ENCODE measurements around the gene LCN1. TPM values are rescaled to one million over a fixed set of nuclear protein-coding genes. Genes with fewer than 3 reads are reported as not detected.
A peak's percentile ranks its signal among the peaks of the same experiment; 100 is the strongest.

Gene LCN1
- total and polyA plus RNA-seq, 2 of the 8 experiments (the other 6 are each of a cell fraction or from before 2014, with no cell fraction given), result not detected

- TF ChIP-seq JUN (IDR thresholded peaks at IDR 0.05; ENCODE audit: low read depth, low read length) (no peak), ATF3 (IDR thresholded peaks at IDR 0.05; ENCODE audit: insufficient read depth, low read depth, low read length) (peak; percentile 82), MAFK (IDR thresholded peaks at IDR 0.05; ENCODE audit: low read depth, low read length) (no peak), EZH2 (IDR thresholded peaks at IDR 0.05; ENCODE audit: low read depth, low read length, severe bottlenecking) (no peak), RBBP5 (IDR thresholded peaks at IDR 0.05; ENCODE audit: borderline replicate concordance, low read depth, low read length) (no peak), HDAC6 (IDR thresholded peaks at IDR 0.05; ENCODE audit: low read depth, low read length) (no peak), SUZ12 (IDR thresholded peaks at IDR 0.05; ENCODE audit: low read length) (no peak), SIX5 (IDR thresholded peaks at IDR 0.05; ENCODE audit: low read depth, low read length) (no peak), SIN3A (conservative IDR thresholded peaks at IDR 0.05 in 1 of 2, IDR thresholded peaks at IDR 0.05 in 1 of 2; ENCODE audit: low read depth in 1 of 2, low read length in 2 of 2) (peak; percentile 93 to 96), CBX8 (IDR thresholded peaks at IDR 0.05; ENCODE audit: borderline replicate concordance, low read depth, low read length) (no peak), KDM5A (IDR thresholded peaks at IDR 0.05; ENCODE audit: low read length) (no peak), ZNF274 (IDR thresholded peaks at IDR 0.05; ENCODE audit: borderline replicate concordance, extremely low read depth, low read length) (no peak), CTCF (IDR thresholded peaks at IDR 0.05; ENCODE audit: control extremely low read depth in 1 of 3, insufficient read depth in 1 of 3, low read depth in 1 of 3, low read length in 3 of 3) (no peak), ATF2 (IDR thresholded peaks at IDR 0.05; ENCODE audit: low read length) (no peak; the same call in 1 of the 2 replicates)
Observed at GRCh38 chr9:135499326-135500070, 21.7 kb upstream of the LCN1 start (continued).

All from H1 (cell line).